ENCODE measurements around the gene C14orf180. TPM values are rescaled to one million over a fixed set of nuclear protein-coding genes. Genes with fewer than 3 reads are reported as not detected.

Gene C14orf180
- polyA plus RNA-seq, 5 donors: 0.47 TPM; not detected in 4

- DNase-seq: no peak
Measured at GRCh38 chr14:104549536-104550339, 29.8 kb upstream of the C14orf180 start.

GRCh38 chr14:104550340-104550860 lies 29.2 kb upstream of the C14orf180 start:
- no peak for DNase-seq

GRCh38 chr14:104550861-104551728 lies 28.5 kb upstream of the C14orf180 start:
- no peak for DNase-seq

DNA sequence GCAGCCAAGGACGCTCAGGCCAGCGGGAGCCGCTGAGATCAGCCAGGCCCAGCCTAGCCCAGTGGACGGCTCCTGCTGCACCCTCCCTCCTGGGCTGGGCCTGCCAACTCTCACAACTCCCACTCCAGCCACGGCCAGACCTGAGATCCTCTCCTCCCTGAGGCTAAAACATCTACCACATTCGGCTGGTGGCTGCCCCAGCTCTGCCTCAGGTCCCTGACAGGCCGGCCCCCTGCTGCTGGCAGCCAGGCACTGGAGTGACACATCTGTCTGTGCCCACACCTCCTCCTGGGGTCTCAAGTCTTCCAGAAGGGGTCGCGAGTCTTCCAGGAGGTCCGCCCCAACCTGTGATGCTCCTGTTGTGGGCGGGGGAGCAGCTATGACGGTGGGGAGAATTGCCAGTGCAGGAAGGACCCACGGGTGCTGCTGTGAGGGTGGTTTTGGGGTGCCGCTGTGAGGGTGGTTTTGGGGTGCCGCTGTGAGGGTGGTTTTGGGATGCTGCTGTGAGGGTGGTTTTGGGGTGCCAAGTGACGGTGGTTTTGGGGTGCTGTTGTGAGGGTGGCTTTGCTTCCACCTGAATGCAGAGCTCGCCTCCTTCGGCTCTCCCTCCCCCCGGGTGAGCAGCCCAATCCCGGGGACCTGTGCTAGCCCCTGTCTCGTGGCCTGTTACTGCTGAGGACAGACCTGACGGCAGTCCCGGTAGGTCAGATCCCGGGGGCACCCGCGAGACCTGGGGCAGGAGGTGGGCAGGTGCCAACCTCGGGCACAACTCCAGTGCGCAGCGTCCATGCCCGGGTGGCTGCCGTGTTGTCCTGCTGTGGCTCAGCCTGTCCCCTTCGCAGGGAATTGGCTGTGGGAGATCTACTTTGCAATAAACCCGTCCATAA lies 27.5 kb upstream of the C14orf180 start:
- DNase-seq: no peak

DNA sequence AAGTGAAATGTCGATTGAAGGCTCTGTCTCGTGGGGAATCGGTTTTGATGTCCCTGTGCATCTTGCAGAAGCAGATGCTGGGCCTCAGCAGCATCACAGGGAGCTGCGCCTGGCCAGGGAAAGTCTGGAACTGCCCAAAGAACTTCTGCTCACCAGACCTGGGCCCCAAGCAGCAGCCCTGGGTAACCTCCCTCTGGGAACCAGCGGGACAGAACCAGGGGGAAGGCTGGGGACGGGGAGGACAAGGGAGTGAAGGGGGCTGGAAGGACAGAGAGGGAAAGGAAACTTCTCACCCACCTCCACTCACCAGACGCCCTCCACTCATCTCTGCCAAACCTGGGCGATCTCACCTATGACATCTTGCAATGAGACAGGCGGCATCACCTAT lies 26.8 kb upstream of the C14orf180 start:
- no peak for DNase-seq

DNA sequence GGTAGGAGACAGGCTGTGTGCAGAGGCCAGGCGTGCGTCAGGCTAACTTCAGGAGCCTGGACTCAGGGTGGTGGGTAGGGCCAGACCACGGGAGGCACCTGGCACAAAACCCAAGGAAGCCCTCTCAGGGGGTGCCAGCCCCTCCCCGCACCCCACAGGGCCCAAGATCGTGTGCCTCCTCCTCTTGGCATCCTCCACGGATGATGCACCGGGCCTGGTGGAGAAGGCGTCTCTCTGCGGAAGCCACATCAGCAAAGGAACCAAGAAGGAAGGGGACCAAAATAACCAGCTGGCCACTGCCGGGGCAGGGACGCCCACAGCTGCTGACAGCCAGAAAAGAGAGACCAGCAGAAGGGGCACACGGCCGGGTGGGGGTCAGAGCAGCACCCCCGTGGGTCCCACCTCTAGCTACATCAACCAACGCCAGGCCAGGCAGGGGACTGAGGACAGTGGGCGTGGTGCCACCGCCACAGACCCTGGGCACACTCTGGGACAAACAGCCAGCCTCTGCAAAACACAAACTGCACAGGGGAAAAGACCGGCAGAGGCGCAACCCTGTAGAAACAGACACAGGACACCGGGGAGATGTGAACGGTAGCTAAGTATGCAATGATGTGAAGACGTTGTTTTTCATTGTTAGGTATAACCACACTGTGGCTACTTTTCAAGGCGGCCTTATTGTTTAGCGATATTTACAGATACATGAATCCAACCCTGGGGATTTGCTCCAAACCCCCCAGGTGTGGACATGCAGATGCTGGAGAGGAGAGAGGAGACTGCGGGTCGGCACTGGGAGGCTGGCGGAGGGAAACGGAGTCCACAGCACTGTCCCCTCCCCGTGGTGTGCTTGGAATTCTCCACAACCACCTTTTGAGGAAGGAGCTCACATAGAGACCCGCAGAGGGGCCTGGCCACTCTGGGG lies 26.1 kb upstream of the C14orf180 start:
- no peak for DNase-seq

DNA sequence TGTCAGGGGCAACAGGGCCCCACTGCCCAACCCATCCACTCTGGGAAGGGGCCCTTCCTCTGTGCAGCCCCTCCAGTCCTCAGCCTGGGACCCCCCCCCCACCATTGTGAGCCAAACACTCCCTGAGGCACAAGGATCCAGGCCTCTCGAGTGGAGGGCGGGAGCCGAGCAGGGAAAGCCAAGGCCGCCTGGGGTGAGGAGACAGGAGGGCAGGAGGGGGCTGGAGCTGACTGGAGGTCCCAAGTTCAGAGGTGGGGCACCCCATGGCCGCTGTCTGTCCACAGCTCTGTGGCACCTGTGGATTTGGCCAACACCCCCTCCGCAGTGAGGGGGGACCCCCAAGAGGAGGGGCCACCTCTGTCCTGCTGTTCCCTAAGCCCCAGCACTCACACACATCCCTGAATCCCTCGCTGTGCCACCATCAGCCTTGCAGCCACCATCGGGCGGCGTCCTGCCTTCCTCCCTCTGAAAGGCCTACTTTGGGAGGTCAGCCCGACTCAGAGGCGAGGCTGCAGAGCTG lies 25.4 kb upstream of the C14orf180 start:
- DNase-seq: no peak

DNA sequence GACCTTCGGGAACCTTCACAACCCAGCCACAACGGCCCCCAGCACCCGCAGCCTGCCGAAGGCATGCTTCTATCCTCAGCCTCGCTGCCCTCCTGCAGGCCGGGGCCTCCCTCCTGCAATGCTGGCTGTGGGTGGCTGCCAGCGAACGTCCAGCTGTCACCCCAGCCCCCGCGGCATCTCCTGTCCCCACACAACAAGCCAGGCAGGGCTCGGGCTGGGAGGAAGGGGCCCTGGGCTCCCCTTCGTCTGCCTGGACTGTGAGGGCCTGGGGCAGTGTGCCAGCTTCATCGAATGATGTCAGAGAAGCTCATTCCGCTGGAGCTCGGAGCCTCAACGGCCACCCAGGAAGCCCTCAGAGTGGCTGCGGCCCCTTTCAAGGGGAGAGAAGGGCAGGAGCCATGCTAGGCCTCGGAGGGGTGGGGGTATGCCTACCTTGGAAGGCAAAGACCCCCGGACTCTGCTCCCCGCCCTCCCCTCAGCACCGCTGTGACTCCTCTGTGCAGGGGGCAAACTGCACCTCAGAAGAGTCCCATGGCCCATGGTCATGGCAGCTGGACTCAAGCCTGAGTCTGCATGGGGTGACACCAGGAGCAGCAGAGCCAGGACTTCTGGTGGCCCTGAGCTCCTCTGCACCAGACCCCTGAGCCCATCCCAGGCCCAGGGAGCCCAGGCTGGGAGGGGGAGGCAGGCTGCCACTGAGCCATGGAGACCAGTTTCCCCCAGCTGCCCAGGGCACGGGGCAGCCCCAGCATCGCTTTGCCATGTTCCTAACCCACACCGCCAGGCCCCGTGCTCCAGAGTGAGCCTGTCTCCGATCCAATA lies 24.7 kb upstream of the C14orf180 start:
- peak; percentile 64 to 78 for DNase-seq

- no peak for DNase-seq
Measured at GRCh38 chr14:104555430-104556255, 23.9 kb upstream of the C14orf180 start.

GRCh38 chr14:104556256-104557021 lies 23.1 kb upstream of the C14orf180 start:
- no peak for DNase-seq

DNA sequence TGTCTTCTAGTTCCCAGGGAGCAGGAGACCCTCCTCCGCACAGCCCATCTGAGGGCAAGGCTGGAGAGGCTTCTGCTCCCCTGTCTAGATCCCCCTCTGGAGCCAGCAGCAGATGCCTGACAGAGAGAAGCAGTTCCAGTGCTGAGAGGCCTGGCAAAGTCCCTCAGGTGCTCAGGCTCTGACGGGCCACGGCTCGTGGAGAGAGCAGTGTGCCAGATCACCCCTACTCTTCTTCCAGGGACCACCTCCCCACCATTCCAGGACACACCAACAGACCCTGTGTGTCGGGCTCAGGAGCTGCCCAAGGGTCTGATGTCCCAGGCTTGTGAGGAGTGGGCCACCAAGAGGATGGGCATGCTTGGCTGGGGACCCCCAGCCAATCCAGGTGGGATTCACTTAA lies 22.5 kb upstream of the C14orf180 start:
- no peak for DNase-seq

GRCh38 chr14:104557766-104558165 lies 21.8 kb upstream of the C14orf180 start:
- no peak for DNase-seq

DNA sequence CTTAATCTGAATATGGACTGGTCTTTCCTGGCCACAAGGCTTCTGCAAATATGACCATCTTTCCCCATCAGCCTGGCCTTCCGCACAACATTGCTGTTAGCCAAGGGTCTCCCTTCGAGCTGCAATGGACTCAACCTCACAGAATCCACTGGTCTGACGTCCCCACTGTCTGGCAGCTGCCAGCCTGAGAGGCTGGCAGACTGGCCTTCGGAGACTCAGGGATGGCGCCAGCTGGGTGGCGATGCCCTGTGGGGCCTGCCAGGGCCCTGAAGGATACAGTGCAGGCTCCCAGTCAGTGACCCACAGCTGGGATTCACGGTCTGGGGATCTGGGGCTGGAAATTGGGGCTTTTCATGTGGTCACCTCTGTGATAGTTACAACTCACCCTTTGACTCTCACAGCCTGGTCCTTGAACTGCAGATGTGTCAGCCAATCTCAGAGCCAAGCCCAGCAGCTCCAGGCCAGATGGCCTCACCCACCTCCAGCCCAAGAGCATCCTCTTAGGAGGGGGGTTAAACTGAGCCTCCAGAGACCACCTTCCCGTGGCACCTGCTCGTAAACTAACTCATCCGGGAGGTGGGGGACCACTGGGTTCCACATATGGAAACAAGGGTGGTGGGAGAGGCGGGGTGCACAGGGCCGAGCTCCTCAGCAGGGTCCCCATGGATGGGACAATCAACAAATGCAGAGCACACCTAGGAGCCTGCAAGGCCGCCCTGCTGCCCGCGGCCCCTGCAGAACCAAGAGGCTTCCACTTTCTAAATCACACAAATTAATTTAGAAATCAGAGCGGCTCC lies 21.1 kb upstream of the C14orf180 start:
- DNase-seq: no peak

DNA sequence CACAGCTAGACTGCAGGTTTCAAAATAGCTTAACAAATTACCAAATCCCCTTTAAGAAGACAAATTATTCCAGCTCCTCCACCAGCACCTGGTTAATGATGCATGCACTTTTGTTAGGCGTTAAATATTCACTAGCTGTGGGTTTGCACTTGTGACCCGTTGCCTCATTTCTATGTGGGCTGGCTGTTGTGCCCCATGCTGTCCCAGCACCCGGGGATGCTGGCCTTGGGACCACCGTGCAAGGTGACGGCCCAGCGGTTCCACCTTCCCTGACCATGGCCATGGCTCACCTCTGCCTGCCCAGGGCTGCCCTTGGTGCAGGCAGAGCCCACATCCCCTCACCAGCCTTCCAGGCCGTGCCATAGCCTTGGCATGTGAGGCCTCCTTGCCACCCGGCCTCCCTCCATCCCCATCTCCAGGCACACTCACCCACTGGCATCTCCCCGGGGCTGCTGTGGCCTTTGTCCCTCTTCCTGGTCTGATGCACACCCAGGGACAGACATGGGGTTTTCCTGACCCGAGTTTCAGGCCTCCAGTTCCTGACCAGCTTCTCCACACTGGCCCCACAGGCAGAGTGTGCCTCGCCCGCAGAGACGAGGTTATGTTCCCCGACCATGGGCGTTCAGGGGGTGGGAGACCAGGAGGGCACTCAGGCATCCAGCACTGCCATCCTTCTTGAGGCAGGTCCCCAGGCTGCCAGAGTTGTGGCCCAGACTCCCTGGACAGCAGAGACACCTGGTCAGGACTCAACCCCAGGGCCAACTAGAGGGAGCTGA lies 20.3 kb upstream of the C14orf180 start:
- DNase-seq: no peak

GRCh38 chr14:104559804-104560585 lies 19.6 kb upstream of the C14orf180 start:
- DNase-seq: no peak
